Subcutaneous adipose tissue (tissue), 4 donors: ENCODE data around the gene FOXO6. TPM values are rescaled to one million over a fixed set of nuclear protein-coding genes. Genes with fewer than 3 reads are reported as not detected.

Source experiments
- CTCF ChIP-seq: fragments of 450-650 bp; IDR thresholded peaks from one replicate; pipeline ENCODE4 v1.5.1; 2016; ENCODE audit warnings: low read depth, mild to moderate bottlenecking, control low read depth, antibody characterized with exemption, moderate library complexity
- total RNA-seq, 4 donors: library from RNA; depleted of rRNA; stranded (reverse); fragments of >200 nt; gene quantifications; one replicate each; pipeline ENCODE4 v1.1.0, GENCODE V29; 2016

Gene FOXO6
- total RNA-seq, 4 donors from 2014 or later, result not detected

DNA sequence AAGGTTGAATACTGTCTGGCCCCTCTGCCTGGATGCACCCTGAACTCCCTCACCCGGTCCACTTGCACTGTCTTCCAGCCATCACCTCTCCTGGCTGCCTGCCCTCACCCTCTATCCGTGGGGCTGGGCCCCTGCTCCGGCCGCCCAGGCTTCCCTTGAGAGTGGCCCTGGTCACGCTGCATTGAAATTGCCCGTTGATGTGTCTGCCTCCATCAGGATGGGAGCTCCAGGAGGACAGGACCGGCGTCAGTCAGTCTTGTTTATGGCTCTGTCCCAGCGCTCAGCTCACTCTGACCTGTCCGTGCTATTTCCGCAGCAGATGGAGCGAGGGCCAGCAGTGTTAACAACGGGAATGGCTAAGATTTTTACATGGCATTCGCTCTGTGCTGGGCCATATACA, 34.9 kb downstream of the FOXO6 start:
- no peak for TF ChIP-seq CTCF

DNA sequence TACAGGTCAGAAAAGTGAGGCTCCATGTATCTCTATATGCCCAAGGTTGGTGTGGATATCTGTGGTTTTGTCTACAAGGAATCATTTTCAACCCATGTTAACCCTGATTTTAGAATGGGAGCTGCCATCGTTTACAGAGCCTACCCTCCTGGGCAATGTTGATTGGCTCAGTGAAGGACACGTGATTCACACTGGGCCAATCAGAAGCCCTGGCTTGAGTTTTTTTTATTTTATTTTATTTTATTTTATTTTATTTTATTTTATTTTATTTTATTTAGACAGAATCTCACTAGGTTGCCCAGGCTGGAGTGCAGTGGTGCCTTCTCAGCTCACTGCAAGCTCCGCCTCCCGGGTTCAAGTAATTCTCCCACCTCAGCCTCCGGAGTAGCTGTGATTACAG, 35.8 kb downstream of the FOXO6 start:
- no peak for TF ChIP-seq CTCF

- TF ChIP-seq CTCF, result no peak
Observed at GRCh38 chr1:41397753-41398330, 36.6 kb downstream of the FOXO6 start.

GRCh38 chr1:41399145-41399795, 38.0 kb downstream of the FOXO6 start:
- TF ChIP-seq CTCF, result no peak

DNA sequence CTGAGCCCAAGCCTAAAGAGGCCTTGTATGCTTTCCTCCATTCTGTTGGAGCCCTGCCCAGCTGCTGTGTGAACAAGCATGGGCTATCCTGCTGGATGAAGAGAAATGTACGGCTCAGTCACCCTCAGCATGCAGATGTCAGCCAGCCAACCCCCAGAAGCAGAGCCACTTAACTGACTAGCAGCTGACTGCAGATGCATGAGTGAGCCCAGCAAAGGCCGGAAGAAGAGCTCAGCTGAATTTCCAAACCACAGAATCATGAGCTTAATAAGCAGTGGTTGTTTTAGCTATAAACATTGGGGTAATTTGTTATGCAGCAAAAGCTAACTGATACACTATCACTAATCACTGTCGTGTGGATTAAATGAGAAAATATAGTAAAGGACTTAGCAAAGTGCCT, 39.0 kb downstream of the FOXO6 start:
- TF ChIP-seq CTCF, result no peak

GRCh38 chr1:41401899-41402298, 40.7 kb downstream of the FOXO6 start:
- TF ChIP-seq CTCF, result no peak

DNA sequence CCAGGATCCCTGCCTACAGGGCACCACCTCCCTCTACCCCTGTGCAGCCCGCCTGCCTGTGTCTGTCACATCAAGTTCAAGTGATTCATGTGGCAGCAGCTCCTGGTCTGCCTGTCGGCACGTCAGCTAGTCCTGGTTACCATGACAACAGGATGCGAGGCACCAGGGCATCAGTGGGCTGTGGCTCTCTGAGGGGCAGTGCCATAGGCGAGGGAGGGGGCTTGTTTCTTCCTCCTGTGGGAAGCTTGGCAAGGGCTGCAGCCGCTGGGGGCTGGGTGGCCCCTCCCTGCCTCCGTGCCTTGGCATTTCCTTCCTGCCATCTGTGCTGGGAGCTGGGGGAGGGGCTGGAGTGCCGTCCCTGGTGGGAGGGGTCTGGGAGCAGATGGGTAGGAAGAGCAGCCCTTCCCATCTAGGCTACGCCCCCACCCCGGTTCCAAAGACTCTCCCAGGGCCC, 43.1 kb downstream of the FOXO6 start:
- TF ChIP-seq CTCF, result no peak
